ENCODE data around the gene TNNT3. TPM values are rescaled to one million over a fixed set of nuclear protein-coding genes. Genes with fewer than 3 reads are reported as not detected.

TNNT3 gene
- total RNA-seq, 2 experiments from 2014 or later: 19.1 to 21.9 TPM

GRCh38 chr11:1966531-1966930, 47.0 kb downstream of the TNNT3 start:
- no peak for DNase-seq
- Mint-ChIP-seq H3K36me3 (ENCODE audit: low read depth) (no peaks in the 10 kb centered on the region), H3K4me3 (no peak overlapping the region), H3K4me1 (ENCODE audit: low read depth) (no peaks in the 10 kb centered on the region), H3K27ac (no peak overlapping the region), H3K27me3 (no peaks in the 10 kb centered on the region), H3K9me3 (no peaks in the 10 kb centered on the region)
- no peak overlapping the region for H3K27ac ChIP-seq (ENCODE audit: low read depth in 1 of 2, low read length in 2 of 2)
- ChIA-PET CTCF (no interaction called here), POLR2A (no interaction called here)
- H3K4me3 ChIP-seq (ENCODE audit: low read length): no peak overlapping the region
- no peaks in the 10 kb centered on the region for H3K9me3 ChIP-seq (ENCODE audit: control insufficient read depth in 1 of 2, insufficient read depth in 1 of 2, low read length in 2 of 2)
- no peak for ATAC-seq (ENCODE audit: poor library complexity)
- H3K27me3 ChIP-seq (ENCODE audit: control insufficient read depth in 1 of 2, insufficient read depth in 2 of 2, low read length in 2 of 2): no peaks in the 10 kb centered on the region
- intact Hi-C loops (cut with DNase I, micrococcal nuclease): no loop called here
- TF ChIP-seq, protein P1, sequence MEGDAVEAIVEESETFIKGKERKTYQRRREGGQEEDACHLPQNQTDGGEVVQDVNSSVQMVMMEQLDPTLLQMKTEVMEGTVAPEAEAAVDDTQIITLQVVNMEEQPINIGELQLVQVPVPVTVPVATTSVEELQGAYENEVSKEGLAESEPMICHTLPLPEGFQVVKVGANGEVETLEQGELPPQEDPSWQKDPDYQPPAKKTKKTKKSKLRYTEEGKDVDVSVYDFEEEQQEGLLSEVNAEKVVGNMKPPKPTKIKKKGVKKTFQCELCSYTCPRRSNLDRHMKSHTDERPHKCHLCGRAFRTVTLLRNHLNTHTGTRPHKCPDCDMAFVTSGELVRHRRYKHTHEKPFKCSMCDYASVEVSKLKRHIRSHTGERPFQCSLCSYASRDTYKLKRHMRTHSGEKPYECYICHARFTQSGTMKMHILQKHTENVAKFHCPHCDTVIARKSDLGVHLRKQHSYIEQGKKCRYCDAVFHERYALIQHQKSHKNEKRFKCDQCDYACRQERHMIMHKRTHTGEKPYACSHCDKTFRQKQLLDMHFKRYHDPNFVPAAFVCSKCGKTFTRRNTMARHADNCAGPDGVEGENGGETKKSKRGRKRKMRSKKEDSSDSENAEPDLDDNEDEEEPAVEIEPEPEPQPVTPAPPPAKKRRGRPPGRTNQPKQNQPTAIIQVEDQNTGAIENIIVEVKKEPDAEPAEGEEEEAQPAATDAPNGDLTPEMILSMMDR (IDR thresholded peaks at IDR 0.05): no peak
- H3K4me1 ChIP-seq (ENCODE audit: insufficient read depth, low read length): no peaks in the 10 kb centered on the region
- H3K36me3 ChIP-seq (ENCODE audit: insufficient read depth, low read length): no peaks in the 10 kb centered on the region

DNA sequence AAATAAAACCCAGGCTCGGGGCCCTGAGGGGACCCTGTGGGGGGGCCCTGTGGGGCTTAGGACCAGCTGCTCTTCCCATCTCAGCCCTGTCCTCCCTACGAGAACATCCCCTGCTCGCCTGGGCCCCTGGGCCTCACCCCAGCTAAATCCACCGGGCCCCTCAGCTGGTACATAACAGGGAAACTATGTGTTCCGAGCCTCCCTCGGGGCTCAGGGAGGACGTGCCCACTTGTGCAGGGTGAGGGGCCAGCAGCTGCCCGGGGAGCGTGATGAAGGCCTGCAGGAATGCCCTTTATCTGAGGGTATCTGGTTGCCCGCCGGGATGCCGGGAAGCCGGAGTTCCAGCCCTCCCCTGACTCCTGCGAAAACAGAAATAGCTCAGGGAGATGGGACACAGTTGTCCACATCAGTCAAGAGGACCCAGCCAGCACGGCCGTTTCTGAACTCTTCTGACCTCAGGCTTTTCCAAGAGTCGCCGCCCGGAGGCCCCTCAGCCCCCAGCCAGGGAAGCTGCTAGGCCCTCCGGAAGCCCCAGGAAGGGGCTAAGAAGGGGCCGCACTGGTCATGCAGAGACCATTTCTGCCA, 48.2 kb downstream of the TNNT3 start:
- H3K9me3 ChIP-seq (ENCODE audit: control insufficient read depth in 1 of 2, insufficient read depth in 1 of 2, low read length in 2 of 2): no peaks in the 10 kb centered on the region
- no peaks in the 10 kb centered on the region for H3K27me3 ChIP-seq (ENCODE audit: control insufficient read depth in 1 of 2, insufficient read depth in 2 of 2, low read length in 2 of 2)
- intact Hi-C loops (cut with DNase I, micrococcal nuclease): no loop called here
- TF ChIP-seq, protein P1 (IDR thresholded peaks at IDR 0.05): no peak
- no peaks in the 10 kb centered on the region for H3K36me3 ChIP-seq (ENCODE audit: insufficient read depth, low read length)
- POLR2A ChIA-PET: no interaction called here
- Mint-ChIP-seq H3K36me3 (ENCODE audit: low read depth) (no peaks in the 10 kb centered on the region), H3K4me3 (no peak overlapping the region), H3K27me3 (no peaks in the 10 kb centered on the region), H3K27ac (no peak overlapping the region), H3K9me3 (no peaks in the 10 kb centered on the region), H3K4me1 (ENCODE audit: low read depth) (no peaks in the 10 kb centered on the region)
- no peak overlapping the region for H3K4me3 ChIP-seq (ENCODE audit: low read length)
- CTCF ChIA-PET: no interaction called here
- ATAC-seq (ENCODE audit: poor library complexity) (no peak), DNase-seq (no peak)
- H3K27ac ChIP-seq (ENCODE audit: low read depth in 1 of 2, low read length in 2 of 2): no peak overlapping the region
- no peaks in the 10 kb centered on the region for H3K4me1 ChIP-seq (ENCODE audit: insufficient read depth, low read length)

- H3K27me3 Mint-ChIP-seq: no peaks in the 10 kb centered on the region
- no peak overlapping the region for H3K4me3 Mint-ChIP-seq
- H3K9me3 ChIP-seq (ENCODE audit: control insufficient read depth in 1 of 2, insufficient read depth in 1 of 2, low read length in 2 of 2): no peaks in the 10 kb centered on the region
- intact Hi-C loops (cut with DNase I, micrococcal nuclease): no loop called here
- no peak for ATAC-seq (ENCODE audit: poor library complexity)
- no peak overlapping the region for H3K27ac ChIP-seq (ENCODE audit: low read depth in 1 of 2, low read length in 2 of 2)
- no peaks in the 10 kb centered on the region for H3K27me3 ChIP-seq (ENCODE audit: control insufficient read depth in 1 of 2, insufficient read depth in 2 of 2, low read length in 2 of 2)
- H3K4me1 Mint-ChIP-seq (ENCODE audit: low read depth): no peaks in the 10 kb centered on the region
- POLR2A ChIA-PET: no interaction called here
- CTCF ChIA-PET: no interaction called here
- H3K27ac Mint-ChIP-seq: no peak overlapping the region
- no peaks in the 10 kb centered on the region for H3K9me3 Mint-ChIP-seq
- no peaks in the 10 kb centered on the region for H3K36me3 Mint-ChIP-seq (ENCODE audit: low read depth)
- no peaks in the 10 kb centered on the region for H3K4me1 ChIP-seq (ENCODE audit: insufficient read depth, low read length)
- TF ChIP-seq, protein P1 (IDR thresholded peaks at IDR 0.05): no peak
- no peak for DNase-seq
- H3K4me3 ChIP-seq (ENCODE audit: low read length): no peak overlapping the region
- H3K36me3 ChIP-seq (ENCODE audit: insufficient read depth, low read length): no peaks in the 10 kb centered on the region
Observed at GRCh38 chr11:1968454-1969002, 49.0 kb downstream of the TNNT3 start.
